Hematopoietic multipotent progenitor cell treated with erythropoietin and hydrocortisone succinate and interleukin-3 and kit ligand, for 17 days (in vitro differentiated cells): ENCODE data around the gene AGBL4.

Experiments used
- DNase-seq: peaks from one replicate; pipeline ENCODE4 v3.0.0-alpha.2; 2015; ENCODE audit warnings: low spot score

Gene AGBL4

DNA sequence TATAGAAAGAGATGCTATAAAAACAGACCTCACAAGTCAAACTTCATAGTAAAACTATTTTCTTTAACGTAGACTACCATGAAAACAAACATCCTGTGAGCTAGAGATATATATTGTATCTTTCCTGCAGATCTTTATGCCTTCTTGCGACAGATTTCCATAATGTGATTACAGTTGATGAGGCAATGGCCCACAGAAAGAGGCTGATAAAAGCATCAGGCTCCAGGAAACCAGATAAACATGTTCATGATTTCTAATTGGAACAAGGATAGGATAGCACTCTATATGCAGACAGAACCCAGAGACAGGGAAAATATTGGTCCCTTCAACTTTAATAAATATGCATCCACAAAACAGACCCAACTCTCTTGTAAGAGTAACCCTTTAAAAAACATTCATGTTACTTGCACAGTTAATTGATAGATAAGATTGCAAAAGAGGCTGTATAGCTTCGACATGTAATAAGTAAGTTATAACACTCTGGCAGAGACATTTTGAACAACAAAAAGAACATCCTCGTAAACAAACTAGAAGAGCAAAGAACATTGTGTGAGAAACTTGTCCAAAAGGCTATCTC is 329.4 kb downstream of the AGBL4 start:
- no peak for DNase-seq

DNA sequence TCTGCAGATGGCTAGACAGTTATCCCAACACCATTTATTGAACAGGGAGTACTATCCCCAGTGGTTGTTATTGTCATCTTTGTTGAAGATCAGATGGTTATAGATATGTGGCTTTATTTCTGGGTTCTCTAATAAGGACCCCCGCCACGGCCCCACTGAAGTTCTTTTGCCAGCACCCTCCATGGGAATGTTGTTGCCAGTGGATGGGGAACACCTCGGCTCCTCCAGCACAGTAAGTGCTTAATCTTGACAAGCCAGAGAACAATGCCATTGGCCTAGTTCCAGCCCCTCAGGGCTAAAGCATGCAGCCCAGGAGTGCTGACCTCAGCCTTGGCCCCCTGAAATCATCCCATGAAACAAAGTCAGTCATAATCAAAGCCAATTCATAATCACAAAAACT is 337.6 kb downstream of the AGBL4 start:
- no peak for DNase-seq

DNA sequence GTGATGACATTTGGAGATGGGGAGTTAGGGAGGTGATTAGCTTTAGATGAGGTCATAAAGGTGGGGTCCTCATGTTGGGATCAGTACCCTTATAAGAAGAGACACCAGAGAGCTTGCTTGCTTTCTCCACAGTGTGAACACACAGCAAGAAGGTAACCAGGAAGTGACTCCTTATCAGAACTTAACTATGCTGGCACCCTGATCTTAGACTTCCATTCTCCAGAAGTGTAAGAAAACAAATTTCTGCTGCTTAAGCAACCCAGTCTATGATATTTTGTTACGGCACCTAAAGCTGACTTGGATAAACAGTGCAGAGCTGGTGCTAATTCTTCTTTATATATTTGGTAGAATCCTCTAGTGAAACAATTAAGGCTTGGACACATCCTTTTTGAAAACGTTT is 346.0 kb downstream of the AGBL4 start:
- no peak for DNase-seq

DNA sequence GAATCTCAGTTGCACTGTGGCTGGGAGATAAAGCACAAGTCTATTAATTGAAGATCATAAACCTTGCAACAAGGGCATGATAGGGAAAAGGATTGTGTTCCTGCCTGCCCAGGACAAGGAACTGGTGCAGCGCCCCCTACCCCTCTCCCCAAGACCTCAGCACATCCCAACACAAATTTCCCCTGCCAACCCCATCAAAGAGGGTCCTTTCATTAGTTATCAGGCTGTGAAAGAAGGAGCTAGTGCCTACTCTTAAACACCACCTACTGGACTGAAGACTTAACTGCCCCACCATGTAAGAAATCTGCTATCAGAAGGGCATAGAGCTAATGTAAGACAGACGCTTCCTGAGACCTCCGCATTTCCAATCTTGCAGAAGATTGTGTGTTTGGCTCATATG is 372.6 kb downstream of the AGBL4 start:
- no peak for DNase-seq

DNA sequence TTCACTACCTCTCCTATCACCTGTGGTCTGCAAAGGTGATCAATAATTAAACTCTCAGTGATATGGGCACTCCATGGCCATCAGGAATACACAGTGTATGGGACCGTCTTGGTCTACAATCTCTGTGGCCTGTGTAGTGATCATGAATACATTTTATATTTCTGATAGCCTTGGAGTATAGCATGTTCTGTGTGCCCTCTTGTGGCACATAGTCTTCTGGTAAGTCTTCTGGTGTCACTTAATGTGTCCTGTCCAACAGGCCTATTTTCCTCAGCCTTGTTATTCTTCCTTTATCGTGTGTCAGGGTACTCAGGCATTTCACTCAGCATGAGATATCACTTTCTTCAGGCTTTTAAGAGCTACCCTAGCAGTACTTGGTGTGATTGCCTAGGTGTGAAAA is 393.6 kb downstream of the AGBL4 start:
- DNase-seq, result no peak

DNA sequence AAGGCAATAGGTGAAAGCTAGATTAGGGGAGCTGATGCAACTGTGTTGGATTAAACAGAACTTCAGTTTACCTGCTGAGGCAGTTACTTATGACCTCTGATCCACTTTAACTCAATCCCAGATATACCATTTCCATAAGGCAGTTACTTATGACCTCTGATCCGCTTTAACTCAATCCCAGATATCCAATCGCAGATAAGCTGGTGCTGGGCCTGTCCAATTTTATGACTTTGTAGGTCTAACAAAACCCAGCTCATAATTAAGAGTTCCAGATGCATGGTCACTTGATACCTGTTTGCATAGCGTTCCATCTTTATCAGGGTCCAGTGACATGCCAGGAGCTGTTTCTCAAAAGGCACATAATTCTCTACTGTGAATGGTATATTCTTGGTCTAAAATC is 396.0 kb downstream of the AGBL4 start:
- no peak for DNase-seq

DNA sequence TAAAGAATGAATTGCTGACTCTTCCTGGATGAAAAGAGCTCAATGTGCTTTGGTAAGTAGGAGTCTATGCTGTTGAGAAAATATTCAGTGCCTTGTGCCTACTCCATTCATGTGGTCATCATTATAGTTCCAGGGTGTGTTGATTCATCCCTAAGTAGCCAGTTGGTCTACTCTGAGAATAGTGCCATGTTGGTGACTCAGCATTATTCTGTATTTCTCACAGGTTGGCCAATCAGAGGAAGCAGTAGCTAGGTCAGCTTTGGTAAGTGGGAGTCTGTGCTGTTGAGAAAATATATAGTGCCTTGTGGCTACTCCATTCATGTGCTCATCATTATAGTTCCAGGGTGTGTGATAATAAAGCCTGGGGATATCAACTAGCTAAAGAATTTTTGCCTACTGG is 397.3 kb downstream of the AGBL4 start:
- no peak for DNase-seq

DNA sequence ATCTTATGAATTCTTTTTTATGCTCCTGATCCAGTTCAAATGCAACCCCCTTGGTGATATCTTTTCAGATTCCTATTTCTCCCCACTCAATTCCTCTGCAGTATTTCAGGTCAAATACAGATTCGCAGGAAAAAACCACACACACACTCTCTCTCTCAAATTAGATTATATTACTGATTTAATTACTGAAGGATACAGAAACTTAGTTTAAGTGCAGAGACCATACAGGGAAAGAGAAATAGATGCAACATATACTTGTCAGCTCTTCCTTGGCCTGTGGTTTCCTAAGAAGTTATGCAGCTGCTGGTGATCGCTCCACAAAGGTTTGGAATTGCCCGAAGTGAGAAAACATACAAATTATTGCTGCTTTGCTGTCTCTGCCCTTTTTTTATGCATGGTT is 400.9 kb downstream of the AGBL4 start:
- DNase-seq, result no peak

DNA sequence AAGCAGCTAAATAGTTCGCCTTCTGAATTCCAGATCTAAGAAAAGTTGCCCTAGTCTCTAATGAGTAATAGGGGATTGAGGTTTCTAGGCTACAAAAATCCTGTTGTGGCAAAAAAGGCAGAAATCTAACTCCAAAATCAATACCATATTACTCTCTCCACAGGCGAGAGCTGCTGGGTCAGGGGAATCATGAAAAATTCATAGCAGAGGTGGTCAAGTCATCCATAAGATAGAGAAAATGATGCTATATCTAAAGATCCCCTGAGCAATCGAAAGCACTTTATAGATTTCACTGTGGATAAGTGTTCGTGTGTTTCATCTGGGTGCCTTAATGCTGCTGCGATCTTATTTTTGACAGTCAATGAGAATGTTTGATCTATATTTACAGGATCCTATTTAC is 417.7 kb downstream of the AGBL4 start:
- no peak for DNase-seq

DNA sequence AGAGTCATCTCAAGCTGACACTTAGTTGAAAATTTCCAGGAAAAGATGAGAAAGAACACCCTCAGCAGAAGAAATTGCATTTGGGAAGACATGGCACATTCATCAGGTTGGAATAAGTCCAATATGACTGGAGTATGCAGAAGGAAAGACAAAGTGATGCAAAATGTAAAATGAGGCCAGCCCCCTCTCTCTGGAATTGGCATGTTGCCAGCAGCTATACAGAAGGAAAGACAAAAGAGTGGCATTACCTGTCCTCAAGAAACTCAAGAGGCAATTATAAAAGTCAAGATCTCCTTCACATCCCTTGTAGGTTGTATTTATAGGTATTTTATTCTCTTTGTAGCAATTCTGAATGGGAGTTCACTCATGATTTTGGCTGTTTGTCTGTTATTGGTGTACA is 426.3 kb downstream of the AGBL4 start:
- DNase-seq, result no peak

DNA sequence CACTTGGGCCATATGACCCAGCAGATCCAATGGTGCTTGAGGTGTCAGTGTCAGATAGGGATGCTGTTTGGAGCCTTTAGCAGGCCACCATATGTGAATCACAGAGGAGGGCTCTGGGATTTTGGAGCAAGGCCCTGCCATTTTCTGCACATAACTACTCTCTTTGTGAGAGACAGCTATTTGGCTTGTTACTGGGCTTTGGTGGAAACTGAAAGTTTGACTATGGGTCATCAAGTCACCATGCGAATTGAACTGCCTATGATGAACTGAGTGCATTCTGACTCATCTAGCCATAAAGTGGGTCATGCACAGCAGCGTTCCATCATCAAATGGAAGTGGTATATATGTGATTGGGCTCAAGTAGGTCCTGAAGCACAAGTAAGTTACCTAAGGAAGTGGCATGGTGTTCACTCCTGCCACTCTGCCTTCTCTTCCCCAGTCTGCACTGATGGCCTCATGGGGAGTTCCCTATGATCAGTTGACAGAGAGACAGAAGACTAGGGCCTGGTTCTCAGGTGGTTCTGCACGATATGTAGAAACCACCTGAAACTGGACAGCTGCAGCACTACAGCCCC is 447.3 kb downstream of the AGBL4 start:
- DNase-seq, result no peak

DNA sequence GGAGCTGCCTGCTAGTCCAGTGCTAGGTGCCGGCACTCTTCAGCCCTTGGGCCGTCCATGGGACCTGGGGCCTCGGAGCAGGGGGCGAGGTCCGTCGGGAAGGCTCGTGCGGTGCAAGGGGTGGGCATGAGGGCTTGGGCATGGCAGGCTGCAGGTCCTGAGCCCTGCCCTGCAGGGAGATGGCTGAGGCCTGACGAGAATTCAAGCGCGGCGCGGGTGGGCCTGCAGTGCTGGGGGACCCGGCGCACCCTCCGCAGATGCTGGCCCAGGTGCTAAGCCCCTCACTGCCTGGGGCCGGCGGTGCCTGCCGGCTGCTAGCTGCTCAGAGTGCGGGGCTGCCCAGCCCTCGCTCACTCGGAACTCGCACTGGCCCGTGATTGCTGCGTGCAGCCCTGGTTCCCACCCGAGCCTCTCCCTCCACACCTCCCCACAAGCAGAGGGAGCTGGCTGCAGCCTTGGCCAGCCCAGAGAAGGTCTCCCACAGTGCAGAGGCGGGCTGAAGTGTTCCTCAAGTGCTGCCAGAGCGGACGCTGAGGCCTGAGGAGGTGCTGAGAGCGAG is 467.0 kb downstream of the AGBL4 start:
- DNase-seq, result no peak

DNA sequence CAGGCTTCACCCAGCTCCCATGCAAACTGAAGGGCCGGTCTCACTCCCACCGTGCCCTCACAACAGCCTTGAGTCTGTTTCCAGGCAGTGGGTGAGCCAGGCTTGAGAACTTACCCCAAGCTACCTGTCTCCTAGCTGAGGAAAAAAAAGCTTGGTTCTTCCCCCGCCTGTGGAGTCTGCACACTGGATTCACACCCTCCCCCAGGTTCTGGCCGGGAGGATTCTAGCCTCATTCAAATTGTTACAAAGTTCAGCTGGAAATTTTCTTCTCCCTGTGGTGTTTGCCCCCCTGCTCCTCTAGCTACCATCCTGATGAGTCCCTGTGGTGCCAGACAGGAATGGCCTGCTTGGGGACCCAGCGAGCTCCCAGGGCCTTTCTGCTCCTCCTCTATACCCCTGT is 471.7 kb downstream of the AGBL4 start:
- DNase-seq, result no peak

DNA sequence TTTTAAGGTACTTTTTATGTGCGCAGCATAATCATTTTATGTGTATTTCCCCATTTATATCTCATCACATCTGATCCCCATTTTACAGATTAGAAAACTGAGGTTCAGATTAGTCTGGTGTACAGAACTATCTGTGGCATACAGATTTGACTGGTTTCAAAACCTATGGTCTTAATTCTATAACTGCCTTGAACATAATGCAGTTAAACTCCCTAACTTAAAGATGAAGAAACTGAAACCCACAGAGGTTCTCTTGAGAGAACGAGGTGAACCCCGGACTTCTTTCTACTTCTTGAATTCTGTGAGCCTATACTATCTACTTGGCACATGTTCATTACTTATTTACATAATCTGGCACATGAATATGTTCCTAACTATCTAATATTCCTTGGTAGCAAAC is 479.1 kb downstream of the AGBL4 start:
- no peak for DNase-seq

DNA sequence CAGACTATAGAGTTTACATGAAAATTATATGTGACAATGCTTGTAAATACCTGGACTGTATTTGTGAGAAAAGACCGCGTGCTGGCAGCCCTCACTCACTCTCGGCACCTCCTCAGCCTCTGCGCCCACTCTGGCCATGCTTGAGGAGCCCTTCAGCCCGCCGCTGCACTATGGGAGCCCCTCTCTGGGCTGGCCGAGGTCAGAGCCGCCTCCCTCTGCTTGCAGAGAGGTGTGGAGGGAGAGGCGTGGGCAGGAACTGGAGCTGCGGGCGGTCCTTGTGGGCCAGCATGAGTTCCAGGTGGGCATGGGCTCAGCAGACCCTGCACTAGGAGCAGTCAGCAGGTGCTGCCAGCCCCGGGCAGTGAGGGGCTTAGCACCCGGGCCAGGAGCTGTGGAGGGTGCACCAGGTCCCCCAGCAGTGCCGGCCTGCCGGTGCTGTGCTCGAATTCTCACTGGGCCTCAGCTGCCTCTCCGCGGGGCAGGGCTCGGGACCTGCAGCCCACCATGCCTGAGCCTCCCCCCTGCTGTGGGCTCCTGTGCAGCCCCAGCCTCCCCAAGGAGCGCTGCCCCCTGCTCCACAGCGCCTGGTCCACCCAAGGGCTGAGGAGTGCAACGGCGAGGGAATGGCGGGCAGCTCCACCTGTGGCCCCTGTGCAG is 482.5 kb downstream of the AGBL4 start:
- DNase-seq, result no peak

DNA sequence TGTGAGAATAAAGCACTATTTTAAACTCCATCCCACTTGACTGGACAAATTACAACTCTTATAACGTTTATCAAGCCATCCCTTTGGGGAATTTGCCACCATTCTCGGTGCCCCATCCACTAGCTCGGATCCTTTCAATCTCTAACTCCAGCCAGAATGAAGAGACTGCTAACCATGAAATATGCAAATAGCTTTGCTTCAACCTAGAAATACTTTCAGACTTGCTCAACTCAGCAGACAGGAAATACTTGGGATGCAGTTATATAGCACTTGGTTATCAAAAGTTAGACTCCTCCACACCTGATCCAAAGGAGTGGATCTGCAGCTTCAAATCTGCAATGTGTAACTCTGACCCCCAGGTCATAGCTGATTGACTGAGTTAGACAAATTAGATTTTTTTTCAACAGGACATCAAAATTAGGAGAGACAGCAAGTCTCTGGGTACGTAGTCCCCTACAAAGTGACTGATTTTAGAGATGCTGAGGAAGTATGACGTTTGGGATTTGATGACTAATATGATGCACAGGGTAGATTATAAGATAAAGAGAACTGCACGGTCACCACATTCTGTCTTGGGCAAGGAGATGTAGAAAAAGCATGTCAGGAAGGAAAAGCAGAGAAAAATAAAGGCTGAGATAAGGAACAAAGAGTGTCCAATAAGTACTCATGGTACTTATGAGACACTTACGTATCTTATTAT is 496.0 kb downstream of the AGBL4 start:
- no peak for DNase-seq

DNA sequence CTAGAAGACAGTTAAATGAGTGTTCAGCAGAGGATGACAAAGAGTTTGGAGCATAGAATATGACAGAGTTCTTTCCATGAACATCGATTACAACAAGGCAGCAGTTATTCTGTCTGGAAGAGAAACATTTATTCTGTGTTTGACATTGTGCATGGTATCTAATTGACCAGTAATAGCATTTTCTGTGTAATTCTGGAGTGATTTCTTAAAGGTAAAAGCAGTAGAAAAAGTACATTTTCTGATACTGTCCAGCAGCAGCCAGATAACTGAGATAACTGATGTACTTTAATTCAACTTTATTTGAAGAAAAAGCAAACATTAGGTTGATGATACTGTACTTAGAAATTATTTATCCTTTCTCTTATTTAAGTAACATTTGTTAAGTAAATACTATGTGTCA is 497.1 kb downstream of the AGBL4 start:
- no peak for DNase-seq

DNA sequence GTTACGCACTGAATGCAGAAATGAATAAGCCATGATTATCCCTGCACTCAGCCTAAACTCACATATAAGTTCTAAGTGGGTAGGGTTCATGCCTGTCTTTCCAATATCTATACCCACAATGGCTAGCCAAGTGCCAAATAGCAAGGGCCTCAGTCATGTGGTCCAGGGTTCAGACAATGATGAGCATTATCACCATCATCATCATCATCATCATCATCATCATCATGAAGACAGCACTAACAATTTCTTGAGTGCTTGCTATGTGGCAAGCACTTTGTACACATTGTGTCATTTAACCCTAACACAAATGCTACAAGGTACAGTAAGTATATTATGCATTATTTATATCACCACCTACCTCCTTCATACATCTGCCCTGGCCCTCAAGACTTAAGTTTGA is 500.0 kb downstream of the AGBL4 start:
- DNase-seq, result no peak

DNA sequence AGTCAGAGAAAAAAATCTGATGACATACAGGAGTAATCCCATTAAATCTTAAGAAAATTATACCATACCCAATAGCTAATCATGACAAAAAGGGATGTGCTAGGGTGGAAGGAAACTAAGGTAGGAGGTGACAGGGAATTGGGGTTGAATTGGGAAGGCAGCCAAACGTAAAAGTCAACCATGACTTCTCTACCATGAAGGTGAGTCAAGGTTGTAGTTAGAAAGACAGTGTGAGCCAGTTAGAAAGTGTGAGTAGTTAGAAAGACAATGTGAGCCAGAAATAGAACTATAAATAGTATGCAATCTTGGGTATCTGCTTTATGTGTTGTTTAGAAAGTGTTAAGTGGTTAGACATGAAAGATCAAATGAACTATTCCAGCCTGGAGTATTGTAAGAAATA is 556.8 kb downstream of the AGBL4 start:
- no peak for DNase-seq

DNA sequence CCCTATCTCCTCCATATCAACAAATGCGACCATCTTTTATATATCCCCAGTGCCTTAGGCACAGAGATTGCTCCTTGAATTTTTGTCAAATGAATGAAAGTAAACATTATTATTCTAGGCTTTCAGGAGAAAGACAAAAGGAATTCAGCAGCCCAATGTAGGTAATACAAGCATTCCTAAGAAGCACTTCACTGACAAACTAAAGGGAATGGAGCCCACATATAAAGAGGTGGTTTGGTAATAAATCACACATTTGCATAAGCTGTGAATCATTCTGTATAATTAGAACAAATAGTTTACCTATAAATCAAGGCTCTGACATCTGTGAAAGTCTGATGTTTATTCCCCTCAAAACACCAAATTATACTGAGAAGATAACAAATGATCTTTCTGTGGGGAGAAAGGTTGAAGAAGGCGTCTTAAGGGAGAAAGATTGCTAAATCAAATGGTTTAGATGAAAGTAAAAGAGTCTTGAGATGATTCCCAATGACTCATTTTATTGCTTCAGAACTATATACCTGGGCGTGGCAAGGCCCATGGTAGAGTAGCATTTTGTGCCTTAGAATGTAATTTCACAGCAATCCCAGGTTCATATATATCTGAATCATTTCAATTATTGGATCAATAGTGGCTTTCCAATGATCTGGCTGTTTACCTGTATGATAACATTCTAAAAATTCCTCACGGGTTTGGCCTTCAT is 558.1 kb downstream of the AGBL4 start:
- DNase-seq, result no peak

DNA sequence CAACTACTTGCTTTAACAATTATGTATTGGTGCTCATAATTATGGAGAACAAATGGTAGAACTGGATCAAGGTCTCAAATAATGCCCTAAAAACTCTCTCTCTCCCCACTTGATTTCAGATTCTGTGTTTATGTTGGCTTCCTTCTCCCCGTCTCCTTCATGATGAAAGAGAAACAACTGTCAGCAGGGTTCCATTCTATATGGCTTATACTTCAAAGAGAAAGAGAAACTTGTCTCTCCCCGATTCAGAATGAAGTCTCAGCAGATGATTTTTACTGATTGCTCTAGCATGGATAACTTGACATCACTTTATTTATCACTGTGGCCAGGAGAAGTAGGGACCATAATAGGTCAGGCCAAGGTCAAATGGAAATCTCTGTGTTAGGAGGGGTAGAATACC is 575.6 kb downstream of the AGBL4 start:
- DNase-seq, result no peak

DNA sequence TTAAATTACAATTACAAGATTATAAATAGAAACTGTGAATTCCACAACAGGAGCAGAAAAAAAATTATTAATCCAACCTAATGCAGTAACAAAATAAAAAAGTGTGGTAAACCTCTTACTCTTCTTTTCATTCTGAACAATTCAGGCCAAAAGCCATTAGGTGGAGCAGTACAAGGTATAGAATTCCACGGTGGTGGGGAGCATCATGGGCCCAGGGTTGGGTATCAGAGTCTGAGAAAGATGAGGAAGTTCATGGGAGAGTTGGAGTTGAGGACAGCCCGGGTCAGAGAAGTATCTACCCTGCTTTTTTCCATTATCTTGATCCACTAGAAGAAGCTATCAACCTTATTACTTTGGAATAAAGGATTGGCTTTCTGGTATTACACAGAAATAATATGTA is 586.9 kb downstream of the AGBL4 start:
- DNase-seq, result no peak

DNA sequence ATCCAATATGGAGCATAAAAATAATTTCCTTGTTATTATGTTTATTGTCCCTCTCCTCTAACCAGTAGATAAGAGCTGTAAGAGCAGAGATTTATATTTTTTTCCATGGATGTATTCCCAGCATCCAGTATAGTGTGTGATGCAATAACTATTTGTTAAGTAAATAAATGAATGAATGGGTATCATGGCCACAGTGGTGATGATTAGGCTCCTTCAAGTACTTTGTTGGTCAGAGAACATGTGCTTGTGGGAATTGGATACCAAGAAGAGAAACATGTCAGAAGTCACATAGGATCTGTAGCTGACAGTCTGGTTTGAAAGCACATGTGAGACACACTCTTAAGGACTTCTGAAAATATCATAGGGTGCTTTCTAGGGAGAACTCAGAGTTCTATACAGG is 588.5 kb downstream of the AGBL4 start:
- DNase-seq, result no peak
